H4 (cell line): Measurements from ENCODE around the gene GOLGA7B. TPM values are rescaled to one million over a fixed set of nuclear protein-coding genes. Genes with fewer than 3 reads are reported as not detected.

Experiments
- DNase-seq: peaks from one replicate; pipeline ENCODE4 v3.0.0-alpha.2; 2015; ENCODE audit warnings: low spot score
- total RNA-seq: library from RNA; depleted of rRNA; stranded (reverse); fragments of >200 nt; shearing (Covaris generic); gene quantifications from 2 replicates; pipeline ENCODE4 v1.2.3, GENCODE V29; 2014

The GOLGA7B gene
- total RNA-seq, 1 experiment from 2014 or later: 0.08 TPM

GRCh38 chr10:97867220-97867800, 17.7 kb downstream of the GOLGA7B start:
- DNase-seq: no peak

DNA sequence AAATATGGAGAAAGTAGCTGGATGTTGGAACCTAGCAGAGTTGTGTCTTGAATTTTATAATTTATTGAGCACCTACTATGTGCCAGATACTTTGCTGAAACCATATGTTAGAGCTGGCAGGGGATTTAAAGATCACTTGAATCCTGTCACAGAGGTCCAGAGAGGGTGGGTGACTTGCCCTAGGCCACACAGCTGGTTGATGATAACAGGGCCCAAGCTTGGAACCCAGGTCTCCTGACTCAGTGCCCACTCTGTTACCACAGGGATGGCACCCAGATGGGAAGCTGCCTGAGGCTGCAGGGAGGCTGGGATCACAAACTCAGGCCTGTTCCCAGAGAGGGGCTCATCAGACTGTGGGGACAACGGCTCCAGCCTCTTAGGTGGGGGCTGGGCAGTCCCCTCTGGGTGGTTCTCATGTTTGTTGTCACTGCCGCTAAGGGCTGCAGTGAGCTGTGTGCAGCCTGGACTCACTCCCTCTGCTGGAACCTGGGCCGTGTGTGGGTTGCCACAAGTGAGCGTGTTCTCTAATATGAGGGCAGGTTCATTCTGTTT, 18.6 kb downstream of the GOLGA7B start:
- no peak for DNase-seq

GRCh38 chr10:97869091-97870042, 19.7 kb downstream of the GOLGA7B start:
- DNase-seq: peak; percentile 96

- DNase-seq: no peak
Observed at GRCh38 chr10:97870990-97871389, 21.3 kb downstream of the GOLGA7B start.

- DNase-seq: no peak
Observed at GRCh38 chr10:97873569-97873968, 23.9 kb downstream of the GOLGA7B start.

- no peak for DNase-seq
Observed at GRCh38 chr10:97874332-97874731, 24.7 kb downstream of the GOLGA7B start.

DNA sequence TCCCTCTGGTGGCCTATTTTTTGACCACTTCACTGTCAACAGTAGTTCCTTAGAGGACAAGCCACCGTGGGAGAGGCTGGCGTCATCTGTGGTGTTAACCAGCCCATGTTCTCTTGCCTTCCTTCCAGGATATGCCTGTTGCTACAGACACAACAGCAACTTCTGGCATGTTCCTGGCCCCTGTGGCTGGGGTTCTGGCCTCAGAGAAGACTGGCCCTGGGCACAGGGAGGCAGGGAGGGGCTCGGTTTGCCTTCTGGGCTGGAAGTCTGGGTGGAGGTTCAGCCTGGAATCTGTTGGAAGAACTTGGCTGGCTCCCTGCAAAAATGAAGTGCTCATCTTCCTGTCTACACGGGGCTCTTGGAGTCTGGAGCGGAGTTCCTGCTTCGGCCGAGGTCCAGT, 25.7 kb downstream of the GOLGA7B start:
- no peak for DNase-seq

GRCh38 chr10:97876402-97876801, 26.8 kb downstream of the GOLGA7B start:
- no peak for DNase-seq

- no peak for DNase-seq
Observed at GRCh38 chr10:97879241-97879640, 29.6 kb downstream of the GOLGA7B start.

GRCh38 chr10:97880109-97880508, 30.5 kb downstream of the GOLGA7B start:
- no peak for DNase-seq

- peak; percentile 97 for DNase-seq
Observed at GRCh38 chr10:97882142-97883091, 32.8 kb downstream of the GOLGA7B start.

DNA sequence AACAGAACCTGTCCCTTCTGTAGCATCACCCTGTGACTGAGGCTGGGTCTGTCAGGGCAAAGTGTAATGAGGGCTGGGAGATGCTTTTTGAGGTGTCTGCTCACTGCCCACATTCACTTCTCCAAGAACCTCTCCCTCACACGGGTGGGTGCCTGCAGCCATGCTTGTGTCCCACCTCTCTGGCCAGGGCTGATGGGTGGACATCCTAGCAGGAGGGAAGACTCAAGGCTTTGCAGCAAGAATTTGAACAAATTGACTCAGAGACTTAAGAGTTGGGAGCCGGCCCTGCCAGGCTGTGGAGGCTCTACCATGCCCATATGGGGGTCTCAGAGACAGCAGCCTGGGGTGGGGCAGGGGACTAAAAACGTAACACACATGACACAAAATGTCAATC, 33.4 kb downstream of the GOLGA7B start:
- DNase-seq: no peak

GRCh38 chr10:97886286-97886685, 36.6 kb downstream of the GOLGA7B start:
- DNase-seq: no peak

DNA sequence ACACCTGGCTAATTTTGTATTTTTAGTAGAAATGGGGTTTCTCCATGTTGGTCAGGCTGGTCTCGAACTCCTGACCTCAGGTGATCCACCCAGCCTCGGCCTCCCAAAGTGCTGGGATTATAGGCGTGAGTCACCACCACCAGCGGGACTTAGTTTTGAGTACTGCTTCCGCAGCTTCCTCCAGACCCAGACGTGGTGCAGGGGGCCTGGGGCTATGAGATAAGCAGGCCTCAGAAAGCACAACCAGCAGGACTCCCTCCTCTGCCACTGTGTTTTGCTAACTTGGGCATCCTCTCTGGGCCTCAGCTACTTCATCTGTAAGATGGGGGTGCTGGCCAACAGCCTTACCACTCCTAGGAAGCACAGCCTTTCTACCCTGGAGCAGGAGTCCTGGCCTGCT, 37.8 kb downstream of the GOLGA7B start:
- DNase-seq: peak; percentile 57

GRCh38 chr10:97888134-97888533, 38.5 kb downstream of the GOLGA7B start:
- DNase-seq: no peak

DNA sequence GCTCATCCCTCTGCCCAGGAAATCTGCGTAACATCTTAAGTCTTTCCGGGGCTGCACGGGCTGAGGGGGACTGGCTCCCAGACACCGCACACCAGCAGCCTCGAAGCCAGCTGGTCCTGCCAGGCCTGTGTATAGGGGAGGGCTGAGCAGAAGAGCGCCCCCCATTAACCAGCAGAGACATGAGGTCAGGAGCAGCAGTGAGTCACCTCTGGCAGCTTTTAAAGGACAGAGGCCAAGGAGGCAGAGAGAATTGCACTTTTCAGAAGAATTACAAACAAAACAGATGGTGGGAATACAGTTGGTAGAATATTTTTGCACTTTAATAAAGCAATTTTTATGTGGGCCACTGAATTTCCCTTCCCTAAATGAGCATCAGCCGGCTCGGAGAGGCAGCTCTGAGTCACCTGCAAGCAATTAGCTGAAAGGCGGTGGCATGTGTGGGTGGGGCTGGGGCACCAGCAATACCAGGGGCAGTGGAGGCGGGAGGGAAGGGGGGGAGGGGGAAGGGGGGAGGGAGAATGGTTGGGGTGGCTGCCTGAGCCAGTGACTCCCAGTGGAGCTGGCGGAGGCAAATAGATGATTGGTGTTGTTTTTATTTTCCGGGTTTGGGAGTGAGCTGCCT, 39.1 kb downstream of the GOLGA7B start:
- DNase-seq: peak; percentile 89

- DNase-seq: peak; percentile 90
Observed at GRCh38 chr10:97889461-97890265, 40.0 kb downstream of the GOLGA7B start.

GRCh38 chr10:97891497-97892167, 42.0 kb downstream of the GOLGA7B start:
- DNase-seq: no peak

GRCh38 chr10:97892506-97892905, 42.9 kb downstream of the GOLGA7B start:
- DNase-seq: no peak

- DNase-seq: no peak
Observed at GRCh38 chr10:97892939-97893338, 43.3 kb downstream of the GOLGA7B start.
